Measurements from ENCODE around the gene MMP17.

The MMP17 gene

GRCh38 chr12:131815131-131815530, 13.1 kb upstream of the MMP17 start:
- Mint-ChIP-seq H3K36me3 (peaks cover 6% of the 10 kb centered on the region), H3K27me3 (no peaks in the 10 kb centered on the region), H3K4me1 (no peaks in the 10 kb centered on the region), H3K9me3 (no peaks in the 10 kb centered on the region), H3K4me3 (no peak overlapping the region), H3K27ac (no peak overlapping the region)

- no peak overlapping the region for H3K4me3 Mint-ChIP-seq
Observed at GRCh38 chr12:131816495-131816894, 11.7 kb upstream of the MMP17 start.

GRCh38 chr12:131817241-131817640, 11.0 kb upstream of the MMP17 start:
- no peaks in the 10 kb centered on the region for H3K27me3 Mint-ChIP-seq
- no peaks in the 10 kb centered on the region for H3K4me1 Mint-ChIP-seq
- H3K9me3 Mint-ChIP-seq, result no peaks in the 10 kb centered on the region
- no peak overlapping the region for H3K4me3 Mint-ChIP-seq
- no peak overlapping the region for H3K27ac Mint-ChIP-seq
- peaks cover 6% of the 10 kb centered on the region for H3K36me3 Mint-ChIP-seq

More at GRCh38 chr12:131816495-131816894, 11.7 kb upstream of the MMP17 start:
- no peaks in the 10 kb centered on the region for H3K4me1 Mint-ChIP-seq
- no peaks in the 10 kb centered on the region for H3K9me3 Mint-ChIP-seq
- peaks cover 6% of the 10 kb centered on the region for H3K36me3 Mint-ChIP-seq
- H3K27ac Mint-ChIP-seq, result no peak overlapping the region
- H3K27me3 Mint-ChIP-seq, result no peaks in the 10 kb centered on the region

GRCh38 chr12:131818821-131819585, 9.2 kb upstream of the MMP17 start:
- H3K36me3 Mint-ChIP-seq, result peaks cover 2% of the 10 kb centered on the region
- H3K4me1 Mint-ChIP-seq, result no peaks in the 10 kb centered on the region
- peaks cover 2% of the 10 kb centered on the region for H3K27me3 Mint-ChIP-seq
- no peak overlapping the region for H3K27ac Mint-ChIP-seq
- no peak overlapping the region for H3K4me3 Mint-ChIP-seq
- H3K9me3 Mint-ChIP-seq, result no peaks in the 10 kb centered on the region

- Mint-ChIP-seq H3K36me3 (no peaks in the 10 kb centered on the region), H3K4me3 (no peak overlapping the region), H3K4me1 (peaks cover 9% of the 10 kb centered on the region), H3K9me3 (no peaks in the 10 kb centered on the region), H3K27ac (no peak overlapping the region), H3K27me3 (peaks cover 26% of the 10 kb centered on the region)
Observed at GRCh38 chr12:131824450-131824849, 3.7 kb upstream of the MMP17 start.

GRCh38 chr12:131825146-131825892, 2.9 kb upstream of the MMP17 start:
- H3K36me3 Mint-ChIP-seq, result no peaks in the 10 kb centered on the region
- H3K9me3 Mint-ChIP-seq, result no peaks in the 10 kb centered on the region
- peak overlapping the region; percentile 23 for H3K4me3 Mint-ChIP-seq
- peaks cover 27% of the 10 kb centered on the region for H3K27me3 Mint-ChIP-seq
- peaks cover 11% of the 10 kb centered on the region for H3K4me1 Mint-ChIP-seq
- no peak overlapping the region for H3K27ac Mint-ChIP-seq

- H3K27me3 Mint-ChIP-seq, result peaks cover 29% of the 10 kb centered on the region
- peaks cover 15% of the 10 kb centered on the region for H3K4me1 Mint-ChIP-seq
- no peaks in the 10 kb centered on the region for H3K9me3 Mint-ChIP-seq
- H3K4me3 Mint-ChIP-seq, result no peak overlapping the region
- H3K27ac Mint-ChIP-seq, result no peak overlapping the region
- no peaks in the 10 kb centered on the region for H3K36me3 Mint-ChIP-seq
Observed at GRCh38 chr12:131826097-131826928, 1.9 kb upstream of the MMP17 start.

- Mint-ChIP-seq H3K4me1 (peaks cover 15% of the 10 kb centered on the region), H3K4me3 (peak overlapping the region; percentile 73), H3K36me3 (no peaks in the 10 kb centered on the region), H3K9me3 (no peaks in the 10 kb centered on the region), H3K27me3 (peaks cover 35% of the 10 kb centered on the region), H3K27ac (no peak overlapping the region)
Observed at GRCh38 chr12:131828671-131829355, 620 bp downstream of the MMP17 start.

GRCh38 chr12:131829356-131829747, 1.2 kb downstream of the MMP17 start:
- Mint-ChIP-seq H3K36me3 (no peaks in the 10 kb centered on the region), H3K9me3 (no peaks in the 10 kb centered on the region), H3K4me1 (peaks cover 15% of the 10 kb centered on the region), H3K4me3 (peak overlapping the region; percentile 73), H3K27me3 (peaks cover 35% of the 10 kb centered on the region), H3K27ac (no peak overlapping the region)

- Mint-ChIP-seq H3K36me3 (no peaks in the 10 kb centered on the region), H3K27me3 (peaks cover 35% of the 10 kb centered on the region), H3K27ac (no peak overlapping the region), H3K9me3 (no peaks in the 10 kb centered on the region), H3K4me1 (peaks cover 15% of the 10 kb centered on the region), H3K4me3 (peak overlapping the region; percentile 73)
Observed at GRCh38 chr12:131829791-131830334, 1.7 kb downstream of the MMP17 start.

GRCh38 chr12:131830335-131830913, 2.2 kb downstream of the MMP17 start:
- peak overlapping the region; percentile 67 for H3K4me3 Mint-ChIP-seq
- H3K27ac Mint-ChIP-seq, result no peak overlapping the region
- no peaks in the 10 kb centered on the region for H3K36me3 Mint-ChIP-seq
- peaks cover 15% of the 10 kb centered on the region for H3K4me1 Mint-ChIP-seq
- no peaks in the 10 kb centered on the region for H3K9me3 Mint-ChIP-seq
- peaks cover 31% of the 10 kb centered on the region for H3K27me3 Mint-ChIP-seq

- Mint-ChIP-seq H3K27ac (no peak overlapping the region), H3K36me3 (no peaks in the 10 kb centered on the region), H3K9me3 (no peaks in the 10 kb centered on the region), H3K4me3 (peak overlapping the region; percentile 67), H3K27me3 (peaks cover 26% of the 10 kb centered on the region), H3K4me1 (peaks cover 15% of the 10 kb centered on the region)
Observed at GRCh38 chr12:131830914-131831571, 2.9 kb downstream of the MMP17 start.

GRCh38 chr12:131831635-131832041, 3.4 kb downstream of the MMP17 start:
- peaks cover 20% of the 10 kb centered on the region for H3K27me3 Mint-ChIP-seq

More at GRCh38 chr12:131831635-131832041, 3.4 kb downstream of the MMP17 start:
- H3K4me1 Mint-ChIP-seq, result peaks cover 15% of the 10 kb centered on the region
- H3K27ac Mint-ChIP-seq, result no peak overlapping the region
- H3K36me3 Mint-ChIP-seq, result no peaks in the 10 kb centered on the region
- H3K9me3 Mint-ChIP-seq, result no peaks in the 10 kb centered on the region
- H3K4me3 Mint-ChIP-seq, result no peak overlapping the region
